Osteoblast (primary cell): ENCODE data around the gene UQCR11. TPM values are rescaled to one million over a fixed set of nuclear protein-coding genes. Genes with fewer than 3 reads are reported as not detected.

ENCODE experiments used
- DNase-seq: peaks from one replicate; pipeline ENCODE4 v3.0.0; 2011; ENCODE audit warnings: low spot score, mixed read lengths; ENCODE audit not compliant: insufficient read length; ENCODE audit errors: missing footprints
- H2AFZ ChIP-seq: 2 replicates; pipeline ENCODE4 v1.6.0; 2011; ENCODE audit warnings: mild to moderate bottlenecking, low read length
- H3K27ac ChIP-seq: 2 replicates; pipeline ENCODE4 v1.5.1; 2011; ENCODE audit warnings: mild to moderate bottlenecking, low read depth, low read length, moderate library complexity
- H3K27me3 ChIP-seq: 2 replicates; pipeline ENCODE4 v1.6.0; 2012; ENCODE audit warnings: mild to moderate bottlenecking, control low read depth, inconsistent platforms, low read length, moderate library complexity; ENCODE audit not compliant: insufficient read depth
- H3K36me3 ChIP-seq: 2 replicates; pipeline ENCODE4 v1.5.1; 2011; ENCODE audit warnings: mild to moderate bottlenecking, low read length, control low read depth, moderate library complexity; ENCODE audit not compliant: insufficient read depth
- H3K4me1 ChIP-seq: 2 replicates; pipeline ENCODE4 v1.5.1; 2011; ENCODE audit warnings: mild to moderate bottlenecking, low read length, control low read depth, moderate library complexity; ENCODE audit not compliant: insufficient read depth
- H3K4me2 ChIP-seq: 2 replicates; pipeline ENCODE4 v1.6.0; 2011; ENCODE audit warnings: mild to moderate bottlenecking, low read length; ENCODE audit not compliant: insufficient read depth
- H3K4me3 ChIP-seq: fragments of 200-600 bp; sonication (generic); 3 replicates; pipeline ENCODE4 v1.5.1; 2012; ENCODE audit warnings: mild to moderate bottlenecking, low read length, inconsistent platforms; ENCODE audit not compliant: insufficient read depth
- H3K79me2 ChIP-seq: 2 replicates; pipeline ENCODE4 v1.6.0; 2012; ENCODE audit warnings: mild to moderate bottlenecking, low read length, control low read depth, inconsistent platforms; ENCODE audit not compliant: insufficient read depth
- H3K9me3 ChIP-seq: 2 replicates; pipeline ENCODE4 v1.5.1; 2011; ENCODE audit warnings: low read depth, low read length, control low read depth
- H4K20me1 ChIP-seq: 2 replicates; pipeline ENCODE4 v1.6.0; 2012; ENCODE audit warnings: mild to moderate bottlenecking, low read length, control low read depth; ENCODE audit not compliant: insufficient read depth
- CTCF ChIP-seq: IDR thresholded peaks from 2 replicates; pipeline ENCODE4 v1.5.1; 2011; ENCODE audit warnings: mild to moderate bottlenecking, low read depth, low read length, moderate library complexity; ENCODE audit errors: extremely low read depth
- total RNA-seq: library from RNA; depleted of rRNA; stranded (reverse); fragments of >200 nt; gene quantifications from 2 replicates; pipeline ENCODE4 v1.2.3, GENCODE V29; 2012

Gene UQCR11
- total RNA-seq, 1 donor: 39.4 TPM

GRCh38 chr19:1560286-1560882 lies 44.9 kb downstream of the UQCR11 start:
- Histone ChIP-seq H3K79me2 (peaks cover 51% of the 10 kb centered on the region), H2AFZ (no peak overlapping the region), H3K36me3 (no peaks in the 10 kb centered on the region), H3K4me2 (no peak overlapping the region), H3K4me1 (no peaks in the 10 kb centered on the region), H3K9me3 (no peaks in the 10 kb centered on the region), H3K27me3 (no peaks in the 10 kb centered on the region), H4K20me1 (peaks cover 45% of the 10 kb centered on the region), H3K4me3 (no peak overlapping the region), H3K27ac (no peak overlapping the region)
- TF ChIP-seq CTCF: no peak
- no peak for DNase-seq

GRCh38 chr19:1558552-1558951 lies 46.7 kb downstream of the UQCR11 start:
- Histone ChIP-seq H2AFZ (no peak overlapping the region), H3K36me3 (no peaks in the 10 kb centered on the region), H3K4me2 (no peak overlapping the region), H3K27ac (no peak overlapping the region), H3K27me3 (no peaks in the 10 kb centered on the region), H3K9me3 (no peaks in the 10 kb centered on the region), H3K4me3 (no peak overlapping the region), H3K79me2 (peaks cover 36% of the 10 kb centered on the region), H4K20me1 (peaks cover 39% of the 10 kb centered on the region), H3K4me1 (no peaks in the 10 kb centered on the region)
- no peak for TF ChIP-seq CTCF
- DNase-seq: no peak

- H3K79me2 ChIP-seq: peaks cover 22% of the 10 kb centered on the region
- no peak overlapping the region for H2AFZ ChIP-seq
- H3K4me3 ChIP-seq: no peak overlapping the region
- no peaks in the 10 kb centered on the region for H3K4me1 ChIP-seq
- peaks cover 32% of the 10 kb centered on the region for H4K20me1 ChIP-seq
- no peaks in the 10 kb centered on the region for H3K36me3 ChIP-seq
- H3K27ac ChIP-seq: no peak overlapping the region
- H3K4me2 ChIP-seq: no peak overlapping the region
- H3K27me3 ChIP-seq: no peaks in the 10 kb centered on the region
- peak; percentile 56 for DNase-seq
- no peaks in the 10 kb centered on the region for H3K9me3 ChIP-seq
- TF ChIP-seq CTCF: no peak
These were observed 48.7 kb downstream of the UQCR11 start for GRCh38 chr19:1556390-1557070.
